Body of pancreas (tissue), 4 donors: ENCODE results near the gene ERICH4.

Source experiments
- POLR2A ChIP-seq, 3 donors: fragments of 450-650 bp; IDR thresholded peaks; one replicate each; pipeline ENCODE4 v1.6.1; 2016; ENCODE audit warnings: antibody characterized with exemption in 3 of 3, mild to moderate bottlenecking in 2 of 3
- TF ChIP-seq, protein P1 (sequence below), 7 experiments: fragments of 450-650 bp in 4 of 7; fragments of 200-600 bp in 3 of 7; sonication (generic) in 3 of 7; IDR thresholded peaks; one replicate each; pipeline ENCODE4 v1.5.1; 2016 to 2019; ENCODE audit warnings: antibody characterized with exemption in 7 of 7

DNA sequence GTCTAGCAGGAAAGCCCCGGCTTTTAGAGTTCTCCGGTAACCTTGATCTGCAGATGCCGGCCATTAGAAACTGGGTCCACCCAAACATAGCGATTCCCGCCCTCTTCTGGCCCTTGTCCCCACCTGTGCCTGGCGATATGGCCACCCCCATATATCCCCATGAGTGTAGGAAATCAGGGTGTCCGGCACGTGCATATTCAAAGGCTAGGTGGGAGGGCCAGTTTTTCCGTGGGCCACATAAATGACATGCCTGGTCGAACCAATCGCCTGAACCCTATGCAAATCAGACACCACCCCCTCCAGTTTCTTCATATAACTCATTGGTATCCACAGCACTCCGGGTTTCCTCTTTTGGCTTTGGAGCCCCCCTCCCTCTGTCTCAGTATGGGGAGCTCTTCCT is 37.4 kb downstream of the ERICH4 start:
- TF ChIP-seq, protein P1, sequence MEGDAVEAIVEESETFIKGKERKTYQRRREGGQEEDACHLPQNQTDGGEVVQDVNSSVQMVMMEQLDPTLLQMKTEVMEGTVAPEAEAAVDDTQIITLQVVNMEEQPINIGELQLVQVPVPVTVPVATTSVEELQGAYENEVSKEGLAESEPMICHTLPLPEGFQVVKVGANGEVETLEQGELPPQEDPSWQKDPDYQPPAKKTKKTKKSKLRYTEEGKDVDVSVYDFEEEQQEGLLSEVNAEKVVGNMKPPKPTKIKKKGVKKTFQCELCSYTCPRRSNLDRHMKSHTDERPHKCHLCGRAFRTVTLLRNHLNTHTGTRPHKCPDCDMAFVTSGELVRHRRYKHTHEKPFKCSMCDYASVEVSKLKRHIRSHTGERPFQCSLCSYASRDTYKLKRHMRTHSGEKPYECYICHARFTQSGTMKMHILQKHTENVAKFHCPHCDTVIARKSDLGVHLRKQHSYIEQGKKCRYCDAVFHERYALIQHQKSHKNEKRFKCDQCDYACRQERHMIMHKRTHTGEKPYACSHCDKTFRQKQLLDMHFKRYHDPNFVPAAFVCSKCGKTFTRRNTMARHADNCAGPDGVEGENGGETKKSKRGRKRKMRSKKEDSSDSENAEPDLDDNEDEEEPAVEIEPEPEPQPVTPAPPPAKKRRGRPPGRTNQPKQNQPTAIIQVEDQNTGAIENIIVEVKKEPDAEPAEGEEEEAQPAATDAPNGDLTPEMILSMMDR (IDR thresholded peaks at IDR 0.05) = no peak
- no peak for TF ChIP-seq POLR2A (IDR thresholded peaks at IDR 0.05)
